HepG2 (cell line): ENCODE measurements around the gene SQOR. TPM values are rescaled to one million over a fixed set of nuclear protein-coding genes. Genes with fewer than 3 reads are reported as not detected.

Experiments used
- ATAC-seq: fragments of 200-7000 bp; cut with Tn5 transposase; 3 replicates; pipeline ENCODE4 v1.9.1; 2020; ENCODE audit warnings: mild to moderate bottlenecking, moderate library complexity
- BruUV-seq: library from RNA; stranded (reverse); fragments of 400-500 nt; replicated peaks from 2 replicates; lab custom pipeline; 2021; lab: Mats Ljungman, UMichigan
- CTCF ChIA-PET: fragments of 300-600 bp; formaldehyde crosslinking; extraction: SDS; loops from one replicate; lab custom pipeline; 2021; ENCODE audit warnings: low total read pairs, inconsistent platforms, low intra/inter-chr PET ratio; lab: Yijun Ruan, JAX
- POLR2A ChIA-PET: fragments of 350-600 bp; sonication (Branson Sonifier 250); formaldehyde crosslinking; loops from one replicate; lab custom pipeline; 2020; ENCODE audit warnings: antibody characterized with exemption, inconsistent platforms; lab: Yijun Ruan, JAX
- DNase-seq: peaks from one replicate; pipeline ENCODE4 v3.0.0-alpha.2; 2015; ENCODE audit warnings: low spot score
- FAIRE-seq: peaks from 3 replicates; lab custom pipeline; 2011; peaks lifted over from hg19 to GRCh38; lab: Jason Lieb, UNC
- H2AFZ ChIP-seq: one replicate; pipeline ENCODE4 v1.6.1; 2011; ENCODE audit warnings: low read length, inconsistent platforms
- H3K27ac ChIP-seq: fragments of 300-600 bp; 3 replicates; pipeline ENCODE4 v1.8.0; 2011; ENCODE audit warnings: mixed run types, mild to moderate bottlenecking, mixed read lengths, low read length, inconsistent platforms; ENCODE audit not compliant: insufficient read depth; ENCODE audit errors: extremely low read length
- H3K27me3 ChIP-seq, 2 experiments: fragments of 200-600 bp in 1 of 2; 2 replicates in 1 of 2; 3 replicates in 1 of 2; pipeline versions ENCODE4 v1.6.0 to v1.8.0; 2011; ENCODE audit warnings: low read length in 2 of 2, mild to moderate bottlenecking in 2 of 2, moderate library complexity in 2 of 2, inconsistent platforms in 1 of 2; ENCODE audit not compliant: insufficient read depth in 2 of 2, control insufficient read depth in 1 of 2
- H3K36me3 ChIP-seq, 2 experiments: fragments of 200-600 bp in 1 of 2; replicated peaks in 1 of 2; 2 replicates in 1 of 2; 3 replicates in 1 of 2; pipeline versions ENCODE4 v1.5.1 to v1.8.0; 2011; ENCODE audit warnings: low read length in 2 of 2, inconsistent platforms in 1 of 2; ENCODE audit not compliant: insufficient read depth in 2 of 2, control insufficient read depth in 1 of 2
- H3K4me1 ChIP-seq: 2 replicates; pipeline ENCODE4 v1.5.1; 2012; ENCODE audit warnings: low read length, inconsistent platforms; ENCODE audit not compliant: insufficient read depth
- H3K4me2 ChIP-seq: 2 replicates; pipeline ENCODE4 v1.6.0; 2011; ENCODE audit warnings: low read depth, low read length, inconsistent platforms
- H3K4me3 ChIP-seq, 3 experiments: fragments of 200-600 bp in 1 of 3; sonication (generic), shearing (Covaris generic) in 1 of 3; replicated peaks in 1 of 3; 2 replicates each; pipeline ENCODE4 v1.5.1; 2011 to 2016; ENCODE audit warnings: low read length in 3 of 3, inconsistent platforms in 2 of 3, low read depth in 2 of 3, mild to moderate bottlenecking in 2 of 3, control low read depth in 1 of 3, mixed read lengths in 1 of 3; ENCODE audit not compliant: insufficient read depth in 1 of 3
- H3K79me2 ChIP-seq: one replicate; pipeline ENCODE4 v1.6.1; 2011; ENCODE audit warnings: low read length, inconsistent platforms; ENCODE audit not compliant: insufficient read depth
- H3K9ac ChIP-seq: 2 replicates; pipeline ENCODE4 v1.6.0; 2011; ENCODE audit warnings: mild to moderate bottlenecking, low read depth, low read length, inconsistent platforms; ENCODE audit not compliant: insufficient read depth
- H3K9me3 ChIP-seq: 2 replicates; pipeline ENCODE4 v1.5.1; 2012; ENCODE audit warnings: mild to moderate bottlenecking, low read length
- H4K20me1 ChIP-seq: 2 replicates; pipeline ENCODE4 v1.6.0; 2011; ENCODE audit warnings: inconsistent platforms, mild to moderate bottlenecking, low read length, moderate library complexity; ENCODE audit not compliant: insufficient read depth
- ELF1 ChIP-seq: sonication (generic); formaldehyde crosslinking; IDR thresholded peaks from 2 replicates; pipeline ENCODE4 v1.4.0; 2020; ENCODE audit warnings: missing genetic modification reagents
- ELF3 ChIP-seq: IDR thresholded peaks from 2 replicates; pipeline ENCODE4 v1.6.1; 2016; ENCODE audit warnings: missing genetic modification reagents, missing compliant biosample characterization
- FOXJ3 ChIP-seq: sonication (generic); formaldehyde crosslinking; IDR thresholded peaks from 2 replicates; pipeline ENCODE4 v1.4.0; 2020; ENCODE audit warnings: missing genetic modification reagents, mild to moderate bottlenecking, borderline replicate concordance
- GLI4 ChIP-seq: sonication (generic); formaldehyde crosslinking; IDR thresholded peaks from 2 replicates; pipeline ENCODE4 v1.5.1; 2020; ENCODE audit warnings: missing genetic modification reagents, mild to moderate bottlenecking, moderate library complexity, borderline replicate concordance
- LRRFIP1 ChIP-seq: sonication (generic); formaldehyde crosslinking; conservative IDR thresholded peaks from 2 replicates; pipeline ENCODE4 v1.4.0; 2020; ENCODE audit warnings: missing genetic modification reagents
- MYNN ChIP-seq: sonication (generic); formaldehyde crosslinking; IDR thresholded peaks from 2 replicates; pipeline ENCODE4 v1.4.0; 2020; ENCODE audit warnings: mild to moderate bottlenecking, low read depth, missing genetic modification reagents
- RELA ChIP-seq: sonication (generic); formaldehyde crosslinking; IDR thresholded peaks from 2 replicates; pipeline ENCODE4 v1.4.0; 2020; ENCODE audit warnings: missing genetic modification reagents
- RFX5 ChIP-seq: IDR thresholded peaks from 2 replicates; pipeline ENCODE4 v1.6.1; 2011; ENCODE audit warnings: low read depth, low read length, improper control_type of control experiment
- SAFB2 ChIP-seq: sonication (generic); formaldehyde crosslinking; IDR thresholded peaks from 2 replicates; pipeline ENCODE4 v1.5.1; 2020; ENCODE audit warnings: missing genetic modification reagents, low read depth, mild to moderate bottlenecking, borderline replicate concordance
- SNAPC2 ChIP-seq: sonication (generic); formaldehyde crosslinking; IDR thresholded peaks from 2 replicates; pipeline ENCODE4 v1.8.1; 2022; ENCODE audit warnings: mild to moderate bottlenecking, missing genetic modification reagents
- THYN1 ChIP-seq: sonication (generic); formaldehyde crosslinking; IDR thresholded peaks from 2 replicates; pipeline ENCODE4 v1.8.1; 2023; ENCODE audit warnings: low read depth, mild to moderate bottlenecking, moderate library complexity, missing genetic modification reagents, borderline replicate concordance
- WIZ ChIP-seq: sonication (generic); formaldehyde crosslinking; IDR thresholded peaks from 2 replicates; pipeline ENCODE4 v1.5.1; 2020; ENCODE audit warnings: mild to moderate bottlenecking, missing genetic modification reagents
- ZNF18 ChIP-seq: sonication (generic); formaldehyde crosslinking; IDR thresholded peaks from 2 replicates; pipeline ENCODE4 v1.8.0; 2022; ENCODE audit warnings: mild to moderate bottlenecking, missing genetic modification reagents; ENCODE audit not compliant: insufficient replicate concordance
- ZNF550 ChIP-seq: sonication (generic); formaldehyde crosslinking; IDR thresholded peaks from 2 replicates; pipeline ENCODE4 v1.4.0; 2020; ENCODE audit warnings: mild to moderate bottlenecking, missing genetic modification reagents, borderline replicate concordance
- ZNF710 ChIP-seq: sonication (generic); formaldehyde crosslinking; IDR thresholded peaks from 2 replicates; pipeline ENCODE4 v1.5.0; 2020; ENCODE audit warnings: mild to moderate bottlenecking, missing genetic modification reagents, borderline replicate concordance
- whole genome bisulfite sequencing: methylation state at CpG from one replicate; pipeline ENCODE4 v1.1.6; 2017; ENCODE audit warnings: low lambda C conversion rate; 5-methylcytosine and 5-hydroxymethylcytosine counted together
- in situ Hi-C: cut with HindIII; loops from 2 replicates; pipeline ENCODE4 v1.10.0; 2017; ENCODE audit warnings: low pct_unique_long_range_greater_than_20kb; ENCODE audit not compliant: extremely low pct_ligation_motif_present
- intact Hi-C: fragments of 100-400 bp; cut with micrococcal nuclease; formaldehyde crosslinking; loops from one replicate; pipeline ENCODE4 v1.10.0; 2022; ENCODE audit not compliant: unreplicated experiment
- polyA plus RNA-seq, 8 experiments: library from polyadenylated mRNA; depleted of rRNA in 3 of 8; stranded (reverse) in 7 of 8; unstranded in 1 of 8; fragments of >200 nt; fragmentation: Illumina TruSeq in 4 of 8; extraction: Trizol in 4 of 8; gene quantifications; 2 replicates each; pipeline versions ENCODE4 v1.2.1 to v1.2.3, GENCODE V29; 2011 to 2016; ENCODE audit warnings: low read depth in 4 of 8, missing spikeins in 1 of 8, mixed read lengths in 1 of 8; ENCODE audit not compliant: insufficient read depth in 1 of 8
- total RNA-seq, 5 experiments: library from RNA; depleted of rRNA; stranded (reverse); fragments of >200 nt; fragmentation: Illumina TruSeq; extraction: Trizol; gene quantifications; 2 replicates each; pipeline ENCODE4 v1.2.3, GENCODE V29; 2016; ENCODE audit warnings: low read depth in 1 of 5

Gene SQOR
- total and polyA plus RNA-seq, 2 of the 13 experiments (the other 11 are each of a cell fraction or from before 2014, with no cell fraction given), result 19.3 to 19.4 TPM

GRCh38 chr15:45657764-45658545 is 23.1 kb downstream of the SQOR start (continued):
- TF ChIP-seq LRRFIP1 (no peak), RELA (CRISPR knock-in tag) (no peak), SNAPC2 (CRISPR knock-in tag) (no peak), RFX5 (no peak)

GRCh38 chr15:45660231-45660979 is 25.6 kb downstream of the SQOR start:
- H4K20me1 ChIP-seq, result no peaks in the 10 kb centered on the region
- no peak overlapping the region for H2AFZ ChIP-seq
- H3K27ac ChIP-seq, result no peak overlapping the region
- no peak overlapping the region for H3K4me3 ChIP-seq
- ChIA-PET POLR2A (interaction anchor here (0.8 to 1.0 kb wide), 2 partner anchors 12 to 19 kb away, joined by 3 to 4 read pairs; no protein-coding TSS in a partner anchor), CTCF (no interaction called here)
- in situ Hi-C loops, result no loop called here
- peaks cover 17% of the 10 kb centered on the region for H3K4me1 ChIP-seq
- no peak for ATAC-seq
- 92% methylated on average over 4 of the region's 5 CpGs for WGBS
- no TSS peak for BruUV-seq
- H3K4me2 ChIP-seq, result no peak overlapping the region
- no peak overlapping the region for H3K9ac ChIP-seq
- FAIRE-seq, result no peak
- intact Hi-C loops, result no loop called here
- no peak for DNase-seq
- H3K79me2 ChIP-seq, result no peaks in the 10 kb centered on the region
- H3K27me3 ChIP-seq, result no peaks in the 10 kb centered on the region
- no peaks in the 10 kb centered on the region for H3K9me3 ChIP-seq
- peaks cover 0 to 5% of the 10 kb centered on the region in 2 experiments; a peak in 3 of 5 replicates for H3K36me3 ChIP-seq
- TF ChIP-seq MYNN (CRISPR knock-in tag) (no peak), GLI4 (CRISPR knock-in tag) (no peak), SAFB2 (CRISPR knock-in tag) (no peak), ZNF18 (CRISPR knock-in tag) (no peak), ELF3 (no peak), ZNF550 (CRISPR knock-in tag) (no peak), ELF1 (CRISPR knock-in tag) (no peak), THYN1 (CRISPR knock-in tag) (no peak), ZNF710 (no peak), WIZ (CRISPR knock-in tag) (no peak), FOXJ3 (no peak)
